Neural progenitor cell (in vitro differentiated cells): ENCODE measurements around the gene PPM1F.

Source experiments
- EZH2 ChIP-seq: fragments of 200-600 bp; sonication (generic); IDR thresholded peaks from 2 replicates; pipeline ENCODE4 v1.6.1; 2017; ENCODE audit warnings: antibody characterized with exemption, mild to moderate bottlenecking, moderate library complexity
- EZH2phosphoT487 ChIP-seq: fragments of 200-600 bp; sonication (generic); IDR thresholded peaks from 2 replicates; pipeline ENCODE4 v1.6.1; 2017; ENCODE audit warnings: antibody characterized with exemption
- TF ChIP-seq, protein P1 (sequence below): fragments of 200-600 bp; sonication (generic); IDR thresholded peaks from 2 replicates; pipeline ENCODE4 v1.5.1; 2017; ENCODE audit warnings: antibody characterized with exemption, mild to moderate bottlenecking

DNA sequence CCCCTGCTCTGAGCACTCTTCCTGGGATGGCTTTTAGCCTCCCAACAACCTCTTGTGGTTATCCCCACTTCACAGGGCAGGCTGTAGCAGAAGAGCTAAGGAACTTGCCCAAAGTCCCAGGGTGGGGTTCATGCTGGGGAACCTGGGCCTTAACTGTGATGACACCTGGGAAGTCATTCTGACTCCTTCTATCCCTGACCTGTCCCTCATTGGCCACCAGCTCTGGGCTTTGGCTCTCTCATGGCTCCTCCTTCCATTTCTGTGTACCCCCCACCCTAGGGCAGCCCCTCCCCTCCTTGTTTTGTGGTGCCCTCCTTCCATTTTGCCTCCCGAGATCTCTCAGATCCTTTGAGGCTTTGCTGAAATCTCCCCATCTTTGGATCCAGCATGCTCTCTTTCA lies 2.7 kb downstream of the PPM1F start:
- TF ChIP-seq, protein P1, sequence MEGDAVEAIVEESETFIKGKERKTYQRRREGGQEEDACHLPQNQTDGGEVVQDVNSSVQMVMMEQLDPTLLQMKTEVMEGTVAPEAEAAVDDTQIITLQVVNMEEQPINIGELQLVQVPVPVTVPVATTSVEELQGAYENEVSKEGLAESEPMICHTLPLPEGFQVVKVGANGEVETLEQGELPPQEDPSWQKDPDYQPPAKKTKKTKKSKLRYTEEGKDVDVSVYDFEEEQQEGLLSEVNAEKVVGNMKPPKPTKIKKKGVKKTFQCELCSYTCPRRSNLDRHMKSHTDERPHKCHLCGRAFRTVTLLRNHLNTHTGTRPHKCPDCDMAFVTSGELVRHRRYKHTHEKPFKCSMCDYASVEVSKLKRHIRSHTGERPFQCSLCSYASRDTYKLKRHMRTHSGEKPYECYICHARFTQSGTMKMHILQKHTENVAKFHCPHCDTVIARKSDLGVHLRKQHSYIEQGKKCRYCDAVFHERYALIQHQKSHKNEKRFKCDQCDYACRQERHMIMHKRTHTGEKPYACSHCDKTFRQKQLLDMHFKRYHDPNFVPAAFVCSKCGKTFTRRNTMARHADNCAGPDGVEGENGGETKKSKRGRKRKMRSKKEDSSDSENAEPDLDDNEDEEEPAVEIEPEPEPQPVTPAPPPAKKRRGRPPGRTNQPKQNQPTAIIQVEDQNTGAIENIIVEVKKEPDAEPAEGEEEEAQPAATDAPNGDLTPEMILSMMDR = no peak
- TF ChIP-seq EZH2 (no peak), EZH2phosphoT487 (no peak)
